HUES64 (cell line): ENCODE data around the gene ARAP1.

Experiments
- H3K27ac ChIP-seq: 2 replicates; pipeline ENCODE4 v1.7.0; 2013; ENCODE audit warnings: low read depth, low read length, inconsistent platforms
- H3K27me3 ChIP-seq: 2 replicates; pipeline ENCODE4 v1.6.1; 2013; ENCODE audit warnings: mild to moderate bottlenecking, low read length; ENCODE audit not compliant: insufficient read depth
- H3K36me3 ChIP-seq: 2 replicates; pipeline ENCODE4 v1.6.1; 2013; ENCODE audit warnings: mild to moderate bottlenecking, low read length; ENCODE audit not compliant: insufficient read depth
- H3K4me1 ChIP-seq: 2 replicates; pipeline ENCODE4 v1.6.1; 2013; ENCODE audit warnings: mild to moderate bottlenecking, low read length, moderate library complexity; ENCODE audit not compliant: insufficient read depth
- H3K4me3 ChIP-seq: 2 replicates; pipeline ENCODE4 v1.5.1; 2013; ENCODE audit warnings: mild to moderate bottlenecking, low read length, moderate library complexity
- H3K9ac ChIP-seq: 2 replicates; pipeline ENCODE4 v1.6.1; 2013; ENCODE audit warnings: mild to moderate bottlenecking, low read depth, low read length
- H3K9me3 ChIP-seq: 2 replicates; pipeline ENCODE4 v1.6.1; 2013; ENCODE audit warnings: low read depth, low read length; ENCODE audit not compliant: insufficient read depth
- WGBS: fragments of 150-250, 120-280 bp; methylation state at CpG from one replicate; pipeline ENCODE4 v1.1.7; 2013; ENCODE audit warnings: missing lambda C conversion rate; 5-methylcytosine and 5-hydroxymethylcytosine counted together

The ARAP1 gene

GRCh38 chr11:72683782-72684200, 68.4 kb downstream of the ARAP1 start:
- WGBS, result 48% methylated on average over 7 of the region's 7 CpGs

GRCh38 chr11:72682858-72683243, 69.4 kb downstream of the ARAP1 start:
- H3K9ac ChIP-seq, result no peak overlapping the region

More at GRCh38 chr11:72683782-72684200, 68.4 kb downstream of the ARAP1 start:
- Histone ChIP-seq H3K4me3 (no peak overlapping the region), H3K4me1 (no peaks in the 10 kb centered on the region), H3K9ac (no peak overlapping the region), H3K27me3 (peaks cover 11% of the 10 kb centered on the region), H3K9me3 (no peaks in the 10 kb centered on the region), H3K36me3 (peaks cover 3% of the 10 kb centered on the region; the same call in 1 of the 2 replicates), H3K27ac (no peak overlapping the region)

GRCh38 chr11:72682238-72682857, 69.9 kb downstream of the ARAP1 start:
- Histone ChIP-seq H3K4me3 (no peak overlapping the region), H3K27ac (no peak overlapping the region), H3K36me3 (0 out of 2 replicates have a peak, but pooled peaks cover 3% of the 10 kb centered on the region), H3K27me3 (peaks cover 25% of the 10 kb centered on the region), H3K9ac (no peak overlapping the region), H3K9me3 (no peaks in the 10 kb centered on the region), H3K4me1 (0 out of 2 replicates have a peak, but pooled peaks cover under 1% of the 10 kb centered on the region)
- 93% methylated on average over 5 of the region's 5 CpGs for WGBS

More at GRCh38 chr11:72682858-72683243, 69.4 kb downstream of the ARAP1 start:
- WGBS, result 88% methylated on average over 4 of the region's 4 CpGs
- H3K4me1 ChIP-seq, result no peaks in the 10 kb centered on the region
- H3K27ac ChIP-seq, result no peak overlapping the region
- H3K27me3 ChIP-seq, result peaks cover 20% of the 10 kb centered on the region
- H3K36me3 ChIP-seq, result peaks cover 3% of the 10 kb centered on the region; the same call in 1 of the 2 replicates
- no peak overlapping the region for H3K4me3 ChIP-seq
- no peaks in the 10 kb centered on the region for H3K9me3 ChIP-seq

- Histone ChIP-seq H3K9ac (no peak overlapping the region), H3K27ac (no peak overlapping the region), H3K4me1 (peaks cover 4% of the 10 kb centered on the region), H3K4me3 (no peak overlapping the region), H3K9me3 (no peaks in the 10 kb centered on the region), H3K27me3 (peaks cover 30% of the 10 kb centered on the region), H3K36me3 (0 out of 2 replicates have a peak, but pooled peaks cover 3% of the 10 kb centered on the region)
- WGBS, result 79% methylated on average over 17 of the region's 17 CpGs
Measured at GRCh38 chr11:72681226-72682153, 70.7 kb downstream of the ARAP1 start.

GRCh38 chr11:72680624-72681158, 71.5 kb downstream of the ARAP1 start:
- Histone ChIP-seq H3K36me3 (no peaks in the 10 kb centered on the region), H3K27me3 (peaks cover 38% of the 10 kb centered on the region), H3K4me3 (no peak overlapping the region), H3K27ac (no peak overlapping the region), H3K4me1 (peaks cover 12% of the 10 kb centered on the region), H3K9me3 (no peaks in the 10 kb centered on the region), H3K9ac (no peak overlapping the region)
- 90% methylated on average over 6 of the region's 6 CpGs for WGBS

GRCh38 chr11:72679869-72680268, 72.3 kb downstream of the ARAP1 start:
- Histone ChIP-seq H3K4me3 (no peak overlapping the region), H3K27me3 (peaks cover 46% of the 10 kb centered on the region), H3K4me1 (peaks cover 20% of the 10 kb centered on the region), H3K9me3 (no peaks in the 10 kb centered on the region), H3K27ac (no peak overlapping the region), H3K9ac (no peak overlapping the region), H3K36me3 (no peaks in the 10 kb centered on the region)
- WGBS, result 79% methylated on average over 4 of the region's 5 CpGs

- WGBS, result 70% methylated on average over 8 of the region's 8 CpGs
- H3K9me3 ChIP-seq, result no peaks in the 10 kb centered on the region
- H3K27me3 ChIP-seq, result peaks cover 60% of the 10 kb centered on the region
- H3K4me1 ChIP-seq, result peaks cover 23% of the 10 kb centered on the region
- no peak overlapping the region for H3K9ac ChIP-seq
- no peak overlapping the region for H3K4me3 ChIP-seq
- no peaks in the 10 kb centered on the region for H3K36me3 ChIP-seq
- H3K27ac ChIP-seq, result no peak overlapping the region
Measured at GRCh38 chr11:72678524-72678923, 73.7 kb downstream of the ARAP1 start.

GRCh38 chr11:72676861-72677341, 75.3 kb downstream of the ARAP1 start:
- peak overlapping the region; percentile 34; the same call in 1 of the 2 replicates for H3K4me3 ChIP-seq
- H3K4me1 ChIP-seq, result peaks cover 23% of the 10 kb centered on the region
- H3K27ac ChIP-seq, result no peak overlapping the region
- no peaks in the 10 kb centered on the region for H3K36me3 ChIP-seq
- WGBS, result 2% methylated on average over 30 of the region's 30 CpGs
- H3K9ac ChIP-seq, result no peak overlapping the region
- no peaks in the 10 kb centered on the region for H3K9me3 ChIP-seq
- H3K27me3 ChIP-seq, result peaks cover 65% of the 10 kb centered on the region

- H3K4me3 ChIP-seq, result no peak overlapping the region
- H3K36me3 ChIP-seq, result no peaks in the 10 kb centered on the region
- 38% methylated on average over 1 of the region's 2 CpGs for WGBS
- H3K9ac ChIP-seq, result no peak overlapping the region
- H3K9me3 ChIP-seq, result no peaks in the 10 kb centered on the region
- H3K27me3 ChIP-seq, result peaks cover 65% of the 10 kb centered on the region
- H3K4me1 ChIP-seq, result peaks cover 23% of the 10 kb centered on the region
- no peak overlapping the region for H3K27ac ChIP-seq
Measured at GRCh38 chr11:72675221-72675620, 77.0 kb downstream of the ARAP1 start.

GRCh38 chr11:72673943-72674828, 78.0 kb downstream of the ARAP1 start, which contains the start of gene PDE2A:
Gene PDE2A, minus strand, starts transcription at chr11:72674422. Its CDS starts 215 bp downstream, at chr11:72674207.
- H3K4me1 ChIP-seq, result peaks cover 31% of the 10 kb centered on the region
- 13% methylated on average over 21 of the region's 21 CpGs for WGBS
- H3K9ac ChIP-seq, result no peak within 1 kb of the TSS
- no peaks in the 10 kb centered on the region for H3K9me3 ChIP-seq
- no peak within 1 kb of the TSS for H3K27ac ChIP-seq
- peaks cover 59% of the 10 kb centered on the region for H3K27me3 ChIP-seq
- H3K36me3 ChIP-seq, result no peaks in the 10 kb centered on the region
- H3K4me3 ChIP-seq, result peak within 1 kb of the TSS; percentile 41
